Hepatocyte (in vitro differentiated cells): ENCODE data around the gene ZNF385D. TPM values are rescaled to one million over a fixed set of nuclear protein-coding genes. Genes with fewer than 3 reads are reported as not detected.
"Not testable (repeated sequence)": the region's sequence is repeated elsewhere in the genome, so short reads cannot be mapped to it uniquely, and the experiment has no call there.

Experiments
- DNase-seq: peaks from one replicate; pipeline ENCODE4 v3.0.0-alpha.2; 2016; ENCODE audit warnings: low spot score
- H2AFZ ChIP-seq: fragments of 200-600 bp; sonication (generic); 2 replicates; pipeline ENCODE4 v1.6.0; 2016; ENCODE audit warnings: antibody characterized with exemption, mild to moderate bottlenecking
- H3K27ac ChIP-seq: fragments of 200-600 bp; sonication (generic); 2 replicates; pipeline ENCODE4 v1.5.1; 2016; ENCODE audit warnings: mild to moderate bottlenecking
- H3K27me3 ChIP-seq: fragments of 200-600 bp; sonication (generic); 2 replicates; pipeline ENCODE4 v1.6.1; 2016
- H3K36me3 ChIP-seq: fragments of 200-600 bp; sonication (generic); replicated peaks from 2 replicates; pipeline ENCODE4 v1.5.1; 2016; ENCODE audit warnings: low read depth; ENCODE audit not compliant: insufficient read depth
- H3K4me1 ChIP-seq: fragments of 200-600 bp; sonication (generic); 2 replicates; pipeline ENCODE4 v1.5.1; 2016; ENCODE audit warnings: mild to moderate bottlenecking, moderate library complexity; ENCODE audit not compliant: insufficient read depth
- H3K4me2 ChIP-seq: fragments of 200-600 bp; sonication (generic); 2 replicates; pipeline ENCODE4 v1.6.0; 2016
- H3K4me3 ChIP-seq: fragments of 200-600 bp; sonication (generic); 2 replicates; pipeline ENCODE4 v1.5.1; 2016; ENCODE audit warnings: mild to moderate bottlenecking
- H3K79me2 ChIP-seq: fragments of 200-600 bp; sonication (generic); 2 replicates; pipeline ENCODE4 v1.6.0; 2017; ENCODE audit warnings: mild to moderate bottlenecking
- H3K9me2 ChIP-seq: fragments of 200-600 bp; sonication (generic); replicated peaks from 2 replicates; pipeline ENCODE4 v1.6.0; 2017; ENCODE audit warnings: mild to moderate bottlenecking; ENCODE audit not compliant: insufficient read depth
- H3K9me3 ChIP-seq: fragments of 200-600 bp; sonication (generic); 2 replicates; pipeline ENCODE4 v1.5.1; 2016; ENCODE audit warnings: low read depth, mild to moderate bottlenecking
- H4K20me1 ChIP-seq: fragments of 200-600 bp; sonication (generic); 2 replicates; pipeline ENCODE4 v1.6.0; 2016; ENCODE audit warnings: mild to moderate bottlenecking; ENCODE audit not compliant: insufficient read depth, poor library complexity, severe bottlenecking
- CTCF ChIP-seq: fragments of 200-600 bp; sonication (generic); IDR thresholded peaks from 2 replicates; pipeline ENCODE4 v1.5.1; 2016; ENCODE audit warnings: antibody characterized with exemption, mild to moderate bottlenecking; ENCODE audit not compliant: poor library complexity
- EZH2 ChIP-seq: fragments of 200-600 bp; sonication (generic); IDR thresholded peaks from 2 replicates; pipeline ENCODE4 v1.6.1; 2016; ENCODE audit warnings: antibody characterized with exemption, mild to moderate bottlenecking, borderline replicate concordance
- EZH2phosphoT487 ChIP-seq: fragments of 200-600 bp; sonication (generic); IDR thresholded peaks from one replicate; pipeline ENCODE4 v1.6.1; 2018; ENCODE audit warnings: antibody characterized with exemption, mild to moderate bottlenecking, low read depth, moderate library complexity; ENCODE audit not compliant: unreplicated experiment, severe bottlenecking
- WGBS: methylation state at CpG from one replicate; pipeline ENCODE4 v1.1.6; 2016; ENCODE audit warnings: low lambda C conversion rate; ENCODE audit errors: missing lambda C conversion rate; 5-methylcytosine and 5-hydroxymethylcytosine counted together
- polyA plus RNA-seq: library from polyadenylated mRNA; unstranded; fragments of >200 nt; fragmentation: Nextera tagmentation; extraction: Ambion mirVana; gene quantifications from 2 replicates; pipeline ENCODE4 v1.2.1, GENCODE V29; 2016
- total RNA-seq: library from RNA; depleted of rRNA; stranded (reverse); fragments of >200 nt; gene quantifications from 2 replicates; pipeline ENCODE4 v1.2.3, GENCODE V29; 2014

ZNF385D gene
- total and polyA plus RNA-seq, 2 experiments from 2014 or later = 4.9 to 7.4 TPM

GRCh38 chr3:21505711-21506460, 245.1 kb downstream of the ZNF385D start:
- no peaks in the 10 kb centered on the region for H3K9me2 ChIP-seq
- DNase-seq = no peak
- 76% methylated on average over 4 of the region's 4 CpGs for WGBS
- no peaks in the 10 kb centered on the region for H3K36me3 ChIP-seq
- H3K4me2 ChIP-seq = no peak overlapping the region
- H4K20me1 ChIP-seq = no peaks in the 10 kb centered on the region
- TF ChIP-seq EZH2phosphoT487 = no peak
- TF ChIP-seq EZH2 = no peak
- TF ChIP-seq CTCF = no peak
- no peaks in the 10 kb centered on the region for H3K79me2 ChIP-seq
- no peak overlapping the region for H3K27ac ChIP-seq
- H3K27me3 ChIP-seq = no peaks in the 10 kb centered on the region
- no peaks in the 10 kb centered on the region for H3K9me3 ChIP-seq
- no peak overlapping the region for H2AFZ ChIP-seq
- no peaks in the 10 kb centered on the region for H3K4me1 ChIP-seq
- no peak overlapping the region for H3K4me3 ChIP-seq

- Histone ChIP-seq H3K9me2 (no peaks in the 10 kb centered on the region), H3K4me2 (no peak overlapping the region), H3K4me3 (no peak overlapping the region), H3K4me1 (no peaks in the 10 kb centered on the region), H3K9me3 (no peaks in the 10 kb centered on the region), H4K20me1 (no peaks in the 10 kb centered on the region), H3K27me3 (no peaks in the 10 kb centered on the region), H3K79me2 (no peaks in the 10 kb centered on the region), H3K36me3 (no peaks in the 10 kb centered on the region), H3K27ac (no peak overlapping the region), H2AFZ (no peak overlapping the region)
- TF ChIP-seq CTCF = no peak
- TF ChIP-seq EZH2phosphoT487 = no peak
- TF ChIP-seq EZH2 = no peak
- 60% methylated on average over 1 of the region's 1 CpG for WGBS
- no peak for DNase-seq
Observed at GRCh38 chr3:21502656-21503055, 248.4 kb downstream of the ZNF385D start.

- Histone ChIP-seq H3K4me2 (no peak overlapping the region), H3K4me3 (no peak overlapping the region), H3K9me3 (no peaks in the 10 kb centered on the region), H2AFZ (no peak overlapping the region), H3K27me3 (no peaks in the 10 kb centered on the region), H3K4me1 (no peaks in the 10 kb centered on the region), H3K36me3 (no peaks in the 10 kb centered on the region), H3K27ac (no peak overlapping the region), H3K79me2 (no peaks in the 10 kb centered on the region), H4K20me1 (no peaks in the 10 kb centered on the region), H3K9me2 (no peaks in the 10 kb centered on the region)
- 88% methylated on average over 10 of the region's 10 CpGs for WGBS
- DNase-seq = no peak
- TF ChIP-seq EZH2 = no peak
- no peak for TF ChIP-seq CTCF
- TF ChIP-seq EZH2phosphoT487 = no peak
Observed at GRCh38 chr3:21500834-21501233, 250.2 kb downstream of the ZNF385D start.

GRCh38 chr3:21490671-21491070, 260.3 kb downstream of the ZNF385D start:
- H3K4me1 ChIP-seq, H3K27ac ChIP-seq: not testable (repeated sequence)

More at GRCh38 chr3:21490671-21491070, 260.3 kb downstream of the ZNF385D start:
- H4K20me1 ChIP-seq, H3K4me2 ChIP-seq, H3K27me3 ChIP-seq, H3K9me2 ChIP-seq, H3K36me3 ChIP-seq, H3K9me3 ChIP-seq, H3K4me3 ChIP-seq, DNase-seq, H3K79me2 ChIP-seq, H2AFZ ChIP-seq: not testable (repeated sequence)
- whole genome bisulfite sequencing = no CpG with 5 or more reads among the region's 3 CpGs
